NCI-H1105 (cell line): ENCODE data around the gene CNNM4.
"Not testable (repeated sequence)": the region's sequence is repeated elsewhere in the genome, so short reads cannot be mapped to it uniquely, and the experiment has no call there.

Experiments used
- DNase-seq: peaks from one replicate; lab custom pipeline; 2025; lab: John Stamatoyannopoulos, UW

CNNM4 gene

GRCh38 chr2:96792772-96793749, 32.4 kb downstream of the CNNM4 start:
- DNase-seq, result no peak

- no peak for DNase-seq
Observed at GRCh38 chr2:96795076-96795475, 34.4 kb downstream of the CNNM4 start.

- DNase-seq, result not testable (repeated sequence)
Observed at GRCh38 chr2:96796497-96796896, 35.8 kb downstream of the CNNM4 start.

GRCh38 chr2:96797066-96797625, 36.4 kb downstream of the CNNM4 start:
- no peak for DNase-seq

GRCh38 chr2:96798733-96799622, 38.3 kb downstream of the CNNM4 start:
- DNase-seq, result no peak

DNA sequence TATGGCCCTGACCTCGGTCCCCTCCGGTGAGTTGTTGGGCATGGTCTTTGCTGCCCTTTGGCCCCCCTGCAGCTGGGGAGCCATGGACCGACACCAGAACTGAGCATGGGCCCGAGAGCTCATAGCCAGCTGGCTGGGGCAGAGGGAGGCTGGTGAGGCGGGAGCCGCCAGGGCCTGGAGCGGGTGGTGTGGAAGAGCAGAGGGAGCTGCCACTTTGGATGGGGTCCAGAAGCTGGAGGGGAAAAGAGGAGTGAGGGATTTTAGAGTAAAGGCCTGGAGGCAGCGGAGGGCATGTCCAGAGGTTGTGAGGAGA, 38.9 kb downstream of the CNNM4 start:
- no peak for DNase-seq

DNA sequence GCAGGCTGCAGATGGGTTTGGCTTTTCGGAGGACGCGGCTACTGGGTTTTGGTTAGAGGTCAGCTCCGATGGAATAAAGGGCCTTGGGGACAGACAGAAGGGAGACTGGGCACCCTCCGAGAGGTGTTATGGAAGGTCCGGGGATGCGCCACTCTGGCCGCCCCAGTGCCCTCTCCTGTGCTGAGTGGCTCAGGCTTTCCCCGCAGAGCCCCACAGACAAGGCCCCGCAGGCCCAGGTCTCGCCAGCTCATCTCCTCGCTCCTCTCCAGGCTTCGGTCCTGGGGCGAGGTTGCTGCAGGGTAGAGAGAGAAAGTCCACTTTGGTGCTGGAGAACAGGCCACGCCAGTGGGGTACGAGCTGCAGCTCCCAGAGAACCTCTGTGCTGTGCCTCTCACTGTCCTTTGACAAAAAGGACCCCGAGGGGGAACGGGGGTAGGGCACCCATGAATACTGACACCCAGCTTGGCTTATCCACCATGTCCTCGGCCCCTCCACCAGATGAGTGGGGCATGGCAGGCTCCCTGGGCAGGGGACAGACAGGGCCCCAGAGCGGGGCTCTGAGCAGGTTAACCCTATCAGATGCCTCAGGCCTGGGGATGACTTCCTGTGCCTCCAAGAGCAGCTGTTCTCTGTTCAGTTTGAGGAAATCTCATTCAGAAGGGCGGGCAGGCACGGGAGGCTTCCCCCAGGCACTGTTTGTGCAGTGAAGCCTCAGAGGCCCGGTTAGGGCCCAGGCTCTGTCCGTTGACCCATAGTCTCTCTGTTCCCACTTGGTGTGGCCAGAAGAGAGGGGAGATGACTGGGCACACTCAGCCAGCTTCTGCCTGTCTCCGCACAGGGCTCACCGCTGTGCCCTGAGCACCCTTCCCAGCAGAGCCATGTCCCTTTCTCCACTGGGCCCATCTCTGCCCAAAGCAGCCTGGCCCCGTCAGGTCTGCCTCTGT, 39.6 kb downstream of the CNNM4 start:
- no peak for DNase-seq

GRCh38 chr2:96801005-96801785, 40.5 kb downstream of the CNNM4 start:
- DNase-seq, result peak; percentile 24

DNA sequence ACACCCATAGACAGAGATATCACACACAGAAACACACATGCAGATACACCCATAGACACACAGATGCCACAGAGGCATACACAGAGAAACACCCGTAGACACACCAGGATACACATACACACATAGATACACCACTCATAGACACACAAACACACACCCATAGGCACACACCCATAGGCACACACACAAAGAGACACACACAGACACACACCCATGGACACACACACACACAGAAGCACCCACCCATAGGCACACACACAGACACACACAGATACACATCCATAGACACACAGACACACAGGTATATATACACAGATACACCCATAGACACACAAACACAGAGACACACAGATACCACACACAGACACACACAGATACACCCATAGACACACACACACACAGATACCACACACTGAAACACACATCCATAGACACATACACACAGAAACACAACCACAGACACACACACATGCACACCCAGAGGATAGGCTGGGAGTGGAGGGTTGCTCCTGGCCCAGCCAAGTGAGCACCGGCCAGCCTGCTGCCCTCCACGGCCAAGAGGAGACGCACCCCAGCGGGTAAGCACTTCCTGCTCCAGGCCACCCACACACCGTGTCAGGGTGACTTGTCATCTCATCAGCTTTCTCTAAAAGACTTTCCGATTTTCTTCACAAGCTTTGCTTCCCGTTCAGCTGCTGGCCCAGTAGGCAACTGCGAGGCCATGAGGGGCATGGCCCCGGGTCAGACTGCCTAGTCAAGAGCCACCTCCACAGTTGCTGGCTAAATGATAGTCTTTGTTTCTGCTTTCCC, 41.3 kb downstream of the CNNM4 start:
- no peak for DNase-seq

GRCh38 chr2:96802721-96803120, 42.0 kb downstream of the CNNM4 start:
- DNase-seq, result no peak

GRCh38 chr2:96804986-96805385, 44.3 kb downstream of the CNNM4 start:
- DNase-seq, result no peak

DNA sequence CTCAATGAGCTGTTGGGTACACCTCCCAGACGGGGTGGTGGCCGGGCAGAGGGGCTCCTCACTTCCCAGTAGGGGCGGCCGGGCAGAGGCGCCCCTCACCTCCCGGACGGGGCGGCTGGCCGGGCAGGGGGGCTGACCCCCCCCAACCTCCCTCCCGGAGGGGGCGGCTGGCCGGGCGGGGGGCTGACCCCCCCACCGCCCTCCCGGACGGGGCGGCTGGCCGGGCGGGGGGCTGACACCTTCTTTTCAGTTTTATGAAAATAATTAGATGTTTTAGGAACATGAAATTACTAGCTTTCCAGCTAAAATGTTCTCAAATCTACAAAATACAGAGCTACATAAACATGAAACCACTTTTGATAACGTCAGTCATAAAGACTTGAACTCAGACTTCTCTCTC, 45.2 kb downstream of the CNNM4 start:
- not testable (repeated sequence) for DNase-seq

GRCh38 chr2:96806468-96807126, 45.9 kb downstream of the CNNM4 start:
- DNase-seq, result no peak

DNA sequence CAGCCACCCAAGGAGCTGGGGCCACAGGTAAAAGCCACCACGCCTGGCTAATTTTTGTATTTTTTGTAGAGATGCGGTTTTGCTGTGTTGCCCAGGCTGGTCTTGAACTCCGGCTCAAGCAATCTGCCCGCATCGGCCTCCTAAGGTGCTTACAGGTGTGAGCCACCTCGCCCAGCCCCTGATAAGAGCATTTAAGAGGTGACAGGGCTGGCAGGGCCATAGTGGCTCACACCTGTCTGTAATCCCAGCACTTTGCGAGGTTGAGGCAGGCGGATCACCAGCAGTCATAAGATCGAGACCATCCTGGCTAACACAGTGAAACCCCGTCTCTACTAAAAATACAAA, 46.4 kb downstream of the CNNM4 start:
- no peak for DNase-seq

- DNase-seq, result no peak
Observed at GRCh38 chr2:96808176-96808837, 47.6 kb downstream of the CNNM4 start.

GRCh38 chr2:96809216-96809882, 48.6 kb downstream of the CNNM4 start:
- DNase-seq, result no peak

DNA sequence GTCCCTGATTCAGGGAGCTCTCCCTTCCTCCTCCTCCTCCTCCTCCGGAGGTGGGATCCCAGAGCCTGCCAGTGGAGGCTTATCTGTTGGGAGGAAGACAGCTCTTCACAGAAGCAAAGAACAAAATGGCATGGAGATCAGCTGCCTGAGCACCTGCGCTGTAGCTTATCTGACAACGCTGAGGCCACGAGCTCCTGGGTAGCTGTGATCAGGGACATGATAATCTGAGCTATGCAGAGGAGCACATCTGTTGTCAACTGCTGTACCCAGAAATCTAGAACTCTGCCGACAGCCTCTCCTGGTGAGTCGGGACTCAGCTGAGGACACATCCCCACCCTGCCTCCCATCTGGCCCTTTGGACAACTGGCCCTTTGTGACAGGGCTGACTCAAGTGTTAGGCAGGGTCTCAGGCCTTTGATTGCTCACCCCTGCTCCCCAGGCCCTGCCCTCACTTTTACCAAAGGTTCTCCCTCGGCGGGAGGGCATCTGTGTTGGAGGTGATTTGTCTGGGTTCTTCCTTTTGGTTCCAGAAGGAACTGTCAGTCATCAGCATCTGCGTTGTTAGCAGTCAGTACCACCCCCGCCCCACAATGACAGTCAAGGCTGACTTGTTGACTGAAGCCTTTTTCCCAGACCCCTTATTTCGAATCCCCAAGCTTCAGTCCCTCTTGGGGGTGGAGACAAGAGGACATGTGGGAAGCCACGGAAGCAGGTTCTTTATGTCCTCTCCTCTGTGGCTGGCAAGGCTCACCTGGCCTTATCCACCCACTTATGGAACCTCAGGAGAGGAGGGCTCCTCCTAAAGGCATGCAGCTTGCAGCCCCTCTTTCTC, 49.5 kb downstream of the CNNM4 start:
- DNase-seq, result no peak
